Fibroblast of villous mesenchyme (primary cell): Measurements from ENCODE around the gene MYOM3. TPM values are rescaled to one million over a fixed set of nuclear protein-coding genes. Genes with fewer than 3 reads are reported as not detected.
"Not testable (repeated sequence)": the region's sequence is repeated elsewhere in the genome, so short reads cannot be mapped to it uniquely, and the experiment has no call there.

ENCODE experiments used
- DNase-seq: peaks from one replicate; pipeline ENCODE4 v3.0.0-alpha.2; 2010; ENCODE audit warnings: low read depth
- H3K4me3 ChIP-seq: 2 replicates; pipeline ENCODE4 v1.5.1; 2011; ENCODE audit warnings: low read depth, mild to moderate bottlenecking, low read length
- total RNA-seq: library from RNA; depleted of rRNA; stranded (reverse); fragments of >200 nt; gene quantifications from 2 replicates; pipeline ENCODE4 v1.2.3, GENCODE V29; 2012
- TF ChIP-seq, protein P1 (sequence below): IDR thresholded peaks from 2 replicates; pipeline ENCODE4 v1.5.1; 2012; ENCODE audit warnings: low read depth, mild to moderate bottlenecking, low read length; ENCODE audit not compliant: insufficient read depth

MYOM3 gene
- total RNA-seq, 1 donor = not detected

DNA sequence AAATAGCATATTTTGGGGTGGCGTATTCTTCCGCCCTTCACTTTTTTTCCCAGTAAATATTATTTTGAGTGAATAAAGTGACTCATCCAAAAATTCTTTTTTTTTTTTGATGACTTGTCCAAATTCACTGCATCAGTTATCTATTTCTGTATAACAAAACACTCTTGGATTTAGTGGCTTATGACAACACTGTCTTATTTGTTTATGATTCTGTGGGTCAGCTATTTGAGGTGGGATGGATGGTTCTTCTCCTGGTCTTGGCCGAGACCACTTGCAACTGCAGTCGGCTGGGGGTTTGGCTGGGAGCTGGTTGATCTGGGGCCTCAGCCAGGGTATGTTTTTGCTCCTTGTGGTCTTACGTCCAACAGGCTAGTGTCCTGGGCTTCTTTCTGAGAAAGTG lies 91.9 kb downstream of the MYOM3 start:
- TF ChIP-seq, protein P1, sequence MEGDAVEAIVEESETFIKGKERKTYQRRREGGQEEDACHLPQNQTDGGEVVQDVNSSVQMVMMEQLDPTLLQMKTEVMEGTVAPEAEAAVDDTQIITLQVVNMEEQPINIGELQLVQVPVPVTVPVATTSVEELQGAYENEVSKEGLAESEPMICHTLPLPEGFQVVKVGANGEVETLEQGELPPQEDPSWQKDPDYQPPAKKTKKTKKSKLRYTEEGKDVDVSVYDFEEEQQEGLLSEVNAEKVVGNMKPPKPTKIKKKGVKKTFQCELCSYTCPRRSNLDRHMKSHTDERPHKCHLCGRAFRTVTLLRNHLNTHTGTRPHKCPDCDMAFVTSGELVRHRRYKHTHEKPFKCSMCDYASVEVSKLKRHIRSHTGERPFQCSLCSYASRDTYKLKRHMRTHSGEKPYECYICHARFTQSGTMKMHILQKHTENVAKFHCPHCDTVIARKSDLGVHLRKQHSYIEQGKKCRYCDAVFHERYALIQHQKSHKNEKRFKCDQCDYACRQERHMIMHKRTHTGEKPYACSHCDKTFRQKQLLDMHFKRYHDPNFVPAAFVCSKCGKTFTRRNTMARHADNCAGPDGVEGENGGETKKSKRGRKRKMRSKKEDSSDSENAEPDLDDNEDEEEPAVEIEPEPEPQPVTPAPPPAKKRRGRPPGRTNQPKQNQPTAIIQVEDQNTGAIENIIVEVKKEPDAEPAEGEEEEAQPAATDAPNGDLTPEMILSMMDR = no peak
- H3K4me3 ChIP-seq = no peak overlapping the region
- DNase-seq = peak; percentile 71

GRCh38 chr1:24018611-24019580 lies 93.0 kb downstream of the MYOM3 start:
- H3K4me3 ChIP-seq = peak overlapping the region; percentile 26
- peak; percentile 100 for DNase-seq
- TF ChIP-seq, protein P1 = no peak

- peak; percentile 90 for DNase-seq
- TF ChIP-seq, protein P1 = no peak
- H3K4me3 ChIP-seq = no peak overlapping the region
Measured at GRCh38 chr1:24015221-24016210, 96.4 kb downstream of the MYOM3 start.

DNA sequence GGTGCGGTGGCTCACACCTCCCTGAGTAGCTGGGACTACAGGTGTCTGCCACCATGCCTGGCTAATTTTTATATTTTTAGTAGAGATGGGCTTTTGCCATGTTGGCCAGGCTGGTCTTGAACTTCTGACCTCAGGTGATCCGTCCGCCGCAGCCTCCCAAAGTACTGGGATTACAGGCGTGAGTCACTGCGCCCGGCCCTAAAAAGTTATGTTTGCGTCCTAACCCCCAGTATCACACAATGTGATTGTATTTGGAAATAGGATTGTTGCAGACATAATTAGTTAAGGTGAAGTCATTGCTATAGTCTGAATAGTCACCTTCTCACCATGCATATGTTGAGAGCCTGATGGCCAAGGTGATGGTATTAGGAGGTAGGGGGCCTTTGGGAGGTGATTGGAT lies 99.1 kb downstream of the MYOM3 start:
- not testable (repeated sequence) for H3K4me3 ChIP-seq, DNase-seq

GRCh38 chr1:24010650-24011049 lies 101.3 kb downstream of the MYOM3 start:
- TF ChIP-seq, protein P1 = no peak
- no peak overlapping the region for H3K4me3 ChIP-seq
- DNase-seq = no peak

DNA sequence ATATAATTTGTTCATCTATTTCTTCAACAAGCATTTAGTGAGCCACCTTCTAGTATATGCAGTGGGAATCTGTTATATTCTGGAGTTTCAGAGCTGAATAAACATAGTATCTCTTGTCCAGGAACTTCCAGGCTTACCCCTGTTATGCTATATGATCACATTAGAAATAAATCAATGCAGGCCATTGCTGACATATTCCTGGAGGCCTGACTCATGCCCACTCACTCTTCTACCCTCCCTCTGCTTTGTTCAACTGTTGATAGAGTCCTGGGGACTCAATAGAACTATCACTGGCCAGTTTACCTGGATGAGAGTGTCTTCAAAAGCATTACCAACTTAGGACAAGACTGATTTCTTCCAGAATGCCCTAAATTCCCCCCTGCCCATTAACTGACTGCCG lies 102.5 kb downstream of the MYOM3 start:
- H3K4me3 ChIP-seq = no peak overlapping the region
- TF ChIP-seq, protein P1 = no peak
- DNase-seq = peak; percentile 68

DNA sequence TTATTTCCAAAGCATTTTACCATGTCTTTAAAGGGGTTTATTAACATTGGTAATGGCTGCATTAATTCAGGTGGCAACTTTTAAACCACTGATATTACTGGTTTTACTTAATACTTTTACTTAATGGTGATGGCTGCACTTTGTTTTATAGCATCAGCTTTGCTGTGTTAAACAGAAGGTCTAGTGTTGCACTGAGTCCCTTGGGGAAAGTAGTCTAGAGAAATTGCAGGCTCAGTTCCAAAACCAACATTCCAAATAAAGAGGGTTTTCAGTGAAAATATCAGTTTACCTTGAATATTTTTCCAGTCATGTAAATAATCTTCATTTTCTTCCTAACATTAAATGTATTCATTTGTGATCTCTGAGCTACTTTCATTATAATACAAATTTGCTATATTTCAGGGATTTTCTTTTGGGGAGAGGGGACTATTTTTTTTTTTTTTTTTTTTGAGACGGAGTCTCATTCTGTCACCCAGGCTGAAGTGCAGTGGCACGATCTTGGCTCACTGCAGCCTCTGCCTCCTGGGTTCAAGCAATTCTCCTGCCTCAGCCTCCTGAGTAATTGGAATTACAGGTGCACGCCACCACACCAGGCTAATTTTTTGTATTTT lies 103.3 kb downstream of the MYOM3 start:
- H3K4me3 ChIP-seq, DNase-seq: not testable (repeated sequence)
